Measurements from ENCODE around the gene IGFBP4.
A peak's percentile ranks its signal among the peaks of the same experiment; 100 is the strongest.

The IGFBP4 gene

GRCh38 chr17:40417258-40417608 is 26.0 kb upstream of the IGFBP4 start:
- TF ChIP-seq TAF1 (IDR thresholded peaks at IDR 0.05; ENCODE audit: borderline replicate concordance, low read depth, low read length) (no peak), POLR2AphosphoS5 (IDR thresholded peaks at IDR 0.05; ENCODE audit: low read depth, low read length) (no peak), POLR2A (IDR thresholded peaks at IDR 0.05; ENCODE audit: low read depth, low read length) (no peak)
- FAIRE-seq (no peak), DNase-seq (ENCODE audit: insufficient read length) (no peak)

GRCh38 chr17:40417609-40418427 is 25.4 kb upstream of the IGFBP4 start, which contains the start of gene TOP2A:
Gene TOP2A, minus strand, starts transcription at chr17:40417896. Its CDS starts 105 bp downstream, at chr17:40417791.
- TF ChIP-seq TAF1 (IDR thresholded peaks at IDR 0.05; ENCODE audit: borderline replicate concordance, low read depth, low read length) (peak; percentile 25; the same call in 1 of the 2 replicates), POLR2AphosphoS5 (IDR thresholded peaks at IDR 0.05; ENCODE audit: low read depth, low read length) (peak; percentile 83), POLR2A (IDR thresholded peaks at IDR 0.05; ENCODE audit: low read depth, low read length) (peak; percentile 79; the same call in 1 of the 2 replicates)
- FAIRE-seq (peak; percentile 97), DNase-seq (ENCODE audit: insufficient read length) (peak; percentile 98)

GRCh38 chr17:40418428-40418706 is 24.9 kb upstream of the IGFBP4 start:
- FAIRE-seq (no peak), DNase-seq (ENCODE audit: insufficient read length) (no peak)
- TF ChIP-seq POLR2AphosphoS5 (IDR thresholded peaks at IDR 0.05; ENCODE audit: low read depth, low read length) = no peak
- TF ChIP-seq POLR2A (IDR thresholded peaks at IDR 0.05; ENCODE audit: low read depth, low read length) = no peak
- no peak for TF ChIP-seq TAF1 (IDR thresholded peaks at IDR 0.05; ENCODE audit: borderline replicate concordance, low read depth, low read length)

GRCh38 chr17:40419559-40420331 is 23.5 kb upstream of the IGFBP4 start:
- no peak for FAIRE-seq

GRCh38 chr17:40422990-40423633 is 20.1 kb upstream of the IGFBP4 start:
- no peak for FAIRE-seq
- TF ChIP-seq POLR2A (IDR thresholded peaks at IDR 0.05; ENCODE audit: low read depth, low read length) = no peak
- no peak for TF ChIP-seq TAF1 (IDR thresholded peaks at IDR 0.05; ENCODE audit: borderline replicate concordance, low read depth, low read length)
- DNase-seq (ENCODE audit: insufficient read length) = no peak

More at GRCh38 chr17:40419559-40420331, 23.5 kb upstream of the IGFBP4 start:
- DNase-seq (ENCODE audit: insufficient read length) = no peak
- TF ChIP-seq POLR2A (IDR thresholded peaks at IDR 0.05; ENCODE audit: low read depth, low read length) (no peak), POLR2AphosphoS5 (IDR thresholded peaks at IDR 0.05; ENCODE audit: low read depth, low read length) (no peak), TAF1 (IDR thresholded peaks at IDR 0.05; ENCODE audit: borderline replicate concordance, low read depth, low read length) (no peak)

GRCh38 chr17:40425741-40426140 is 17.5 kb upstream of the IGFBP4 start:
- no peak for FAIRE-seq
- DNase-seq (ENCODE audit: insufficient read length) = no peak
- TF ChIP-seq TAF1 (IDR thresholded peaks at IDR 0.05; ENCODE audit: borderline replicate concordance, low read depth, low read length) (no peak), POLR2A (IDR thresholded peaks at IDR 0.05; ENCODE audit: low read depth, low read length) (no peak), POLR2AphosphoS5 (IDR thresholded peaks at IDR 0.05; ENCODE audit: low read depth, low read length) (no peak)

- TF ChIP-seq POLR2AphosphoS5 (IDR thresholded peaks at IDR 0.05; ENCODE audit: low read depth, low read length) (no peak), TAF1 (IDR thresholded peaks at IDR 0.05; ENCODE audit: borderline replicate concordance, low read depth, low read length) (no peak), POLR2A (IDR thresholded peaks at IDR 0.05; ENCODE audit: low read depth, low read length) (no peak)
- FAIRE-seq (no peak), DNase-seq (ENCODE audit: insufficient read length) (no peak)
Observed at GRCh38 chr17:40427002-40427491, 16.2 kb upstream of the IGFBP4 start.

- TF ChIP-seq POLR2A (IDR thresholded peaks at IDR 0.05; ENCODE audit: low read depth, low read length) = no peak
- no peak for TF ChIP-seq POLR2AphosphoS5 (IDR thresholded peaks at IDR 0.05; ENCODE audit: low read depth, low read length)
- TF ChIP-seq TAF1 (IDR thresholded peaks at IDR 0.05; ENCODE audit: borderline replicate concordance, low read depth, low read length) = no peak
- FAIRE-seq (no peak), DNase-seq (ENCODE audit: insufficient read length) (no peak)
Observed at GRCh38 chr17:40430272-40431230, 12.7 kb upstream of the IGFBP4 start.

GRCh38 chr17:40431231-40431602 is 12.0 kb upstream of the IGFBP4 start:
- no peak for TF ChIP-seq TAF1 (IDR thresholded peaks at IDR 0.05; ENCODE audit: borderline replicate concordance, low read depth, low read length)
- TF ChIP-seq POLR2A (IDR thresholded peaks at IDR 0.05; ENCODE audit: low read depth, low read length) = no peak
- no peak for TF ChIP-seq POLR2AphosphoS5 (IDR thresholded peaks at IDR 0.05; ENCODE audit: low read depth, low read length)
- no peak for FAIRE-seq
- DNase-seq (ENCODE audit: insufficient read length) = no peak

- FAIRE-seq (no peak), DNase-seq (ENCODE audit: insufficient read length) (no peak)
- TF ChIP-seq POLR2AphosphoS5 (IDR thresholded peaks at IDR 0.05; ENCODE audit: low read depth, low read length) (no peak), TAF1 (IDR thresholded peaks at IDR 0.05; ENCODE audit: borderline replicate concordance, low read depth, low read length) (no peak), POLR2A (IDR thresholded peaks at IDR 0.05; ENCODE audit: low read depth, low read length) (no peak)
Observed at GRCh38 chr17:40432864-40433528, 10.3 kb upstream of the IGFBP4 start.

Data from GM12892 (cell line).